Lung (tissue), 12 donors: Measurements from ENCODE around the gene CHMP1A. TPM values are rescaled to one million over a fixed set of nuclear protein-coding genes. Genes with fewer than 3 reads are reported as not detected.

Experiments
- ATAC-seq: fragments of 200-7000 bp; cut with Tn5 transposase; one replicate; pipeline ENCODE4 v1.9.1; 2020; ENCODE audit warnings: moderate number of reproducible peaks; ENCODE audit not compliant: insufficient read depth, low FRiP score
- DNase-seq, 3 donors: peaks; one replicate each; pipeline ENCODE4 v3.0.0-alpha.2; 2013 to 2017
- H3K27ac ChIP-seq, 2 donors: one replicate each; pipeline ENCODE4 v1.5.1; 2013; ENCODE audit warnings: mild to moderate bottlenecking in 2 of 2, moderate library complexity in 2 of 2, control low read depth in 1 of 2, inconsistent platforms in 1 of 2, low read depth in 1 of 2, low read length in 1 of 2
- H3K27me3 ChIP-seq, 3 donors: one replicate each; pipeline ENCODE4 v1.5.1; 2013; ENCODE audit warnings: low read length in 2 of 3; ENCODE audit not compliant: control insufficient read depth in 3 of 3, insufficient read depth in 3 of 3
- H3K36me3 ChIP-seq, 4 donors: one replicate each; pipeline ENCODE4 v1.5.1; 2013; ENCODE audit warnings: low read length in 4 of 4, mild to moderate bottlenecking in 1 of 4, moderate library complexity in 1 of 4; ENCODE audit not compliant: control insufficient read depth in 4 of 4, insufficient read depth in 4 of 4
- H3K4me1 ChIP-seq, 5 donors: one replicate each; pipeline ENCODE4 v1.5.1; 2013; ENCODE audit warnings: low read length in 5 of 5, mild to moderate bottlenecking in 2 of 5, moderate library complexity in 1 of 5; ENCODE audit not compliant: control insufficient read depth in 5 of 5, insufficient read depth in 5 of 5
- H3K4me3 ChIP-seq: one replicate; pipeline ENCODE4 v1.5.1; 2013; ENCODE audit warnings: mild to moderate bottlenecking, control low read depth, moderate library complexity
- H3K9ac ChIP-seq, 2 donors: one replicate each; pipeline ENCODE4 v1.5.1; 2013; ENCODE audit warnings: low read length in 2 of 2, control low read depth in 1 of 2; ENCODE audit not compliant: insufficient read depth in 1 of 2
- H3K9me3 ChIP-seq, 4 donors: one replicate each; pipeline ENCODE4 v1.5.1; 2013; ENCODE audit warnings: low read length in 3 of 4, mild to moderate bottlenecking in 1 of 4, moderate library complexity in 1 of 4; ENCODE audit not compliant: control insufficient read depth in 4 of 4, insufficient read depth in 3 of 4
- CTCF ChIP-seq: IDR thresholded peaks from 2 replicates; pipeline ENCODE4 v1.5.1; 2012; ENCODE audit warnings: mild to moderate bottlenecking; ENCODE audit errors: control extremely low read depth, extremely low read depth
- WGBS, 2 donors: extraction: QIAGEN DNeasy Blood & Tissue Kit; methylation state at CpG; one replicate each; pipeline ENCODE4 v1.1.7; 2013; 5-methylcytosine and 5-hydroxymethylcytosine counted together
- polyA plus RNA-seq, 2 donors: library from polyadenylated mRNA; stranded (reverse); fragments of 200-250 nt; gene quantifications; one replicate each; pipeline ENCODE4 v1.2.1, GENCODE V29; 2013
- total RNA-seq, 2 donors: library from RNA; depleted of rRNA in 1 of 2; stranded (reverse); fragments of >200 nt in 1 of 2; gene quantifications; one replicate each; pipeline ENCODE4 v1.2.1, GENCODE V29; 2014 to 2021
- donor health status: control.
- donor health status: control.
- donor health status: Bipolar disorder and iron deficiency.
- donor health status: healthy.
- donor health status: DM: yes; HTN: yes; CAD: no.

CHMP1A gene
- total and polyA plus RNA-seq, 4 donors: 61.3 to 98.4 (median 85.5) TPM

GRCh38 chr16:89595330-89596060 is 62.0 kb downstream of the CHMP1A start:
- ATAC-seq (no peak), DNase-seq (no peak)
- Histone ChIP-seq H3K36me3 (no peaks in the 10 kb centered on the region), H3K27ac (no peak overlapping the region), H3K4me1 (no peaks in the 10 kb centered on the region), H3K9me3 (no peaks in the 10 kb centered on the region), H3K9ac (no peak overlapping the region), H3K4me3 (no peak overlapping the region), H3K27me3 (no peaks in the 10 kb centered on the region)
- no peak for TF ChIP-seq CTCF
- WGBS, 2 donors: 95 to 96% methylated on average over 47 of the region's 47 CpGs

Other genes starting within 250 kb of the CHMP1A start
- gene ANKRD11, start 167.1 kb downstream of the CHMP1A start, total RNA-seq: 100 to 1,000 TPM; 111 to 162 TPM
- gene ANKRD11, start 167.1 kb downstream of the CHMP1A start, polyA plus RNA-seq: 10 to 100 TPM; 58.5 to 67.8 TPM
- 100 to 1,000 TPM; 101 to 114 TPM for gene SPG7, start 149.3 kb downstream of the CHMP1A start, total RNA-seq
- gene SPG7, start 149.3 kb downstream of the CHMP1A start, polyA plus RNA-seq: 10 to 100 TPM; 59.0 to 89.4 TPM
- 1,000 to 10,000 TPM; 1,905 to 2,186 TPM for gene RPL13, start 97.0 kb downstream of the CHMP1A start, total RNA-seq
- gene RPL13, start 97.0 kb downstream of the CHMP1A start, polyA plus RNA-seq: 1,000 to 10,000 TPM; 5,901 to 7,821 TPM
- gene CPNE7, start 82.0 kb downstream of the CHMP1A start, total RNA-seq: 1 to 10 TPM in 1 of 2 donors, under 1 TPM in 1; 0.65 to 2.2 TPM
- gene CPNE7, start 82.0 kb downstream of the CHMP1A start, polyA plus RNA-seq: 1 to 10 TPM; 1.1 to 1.3 TPM
- gene DPEP1, start 44.1 kb downstream of the CHMP1A start, total RNA-seq: 1 to 10 TPM; 1.3 to 8.9 TPM
- gene DPEP1, start 44.1 kb downstream of the CHMP1A start, polyA plus RNA-seq: under 1 TPM; 0.26 to 0.65 TPM
- 10 to 100 TPM; 10.8 to 19.1 TPM for gene SPATA33, start 128 bp upstream of the CHMP1A start, total RNA-seq
- gene SPATA33, start 128 bp upstream of the CHMP1A start, polyA plus RNA-seq: 1 to 10 TPM; 5.4 to 6.9 TPM
- 10 to 100 TPM; 54.0 to 86.1 TPM for gene CDK10, start 29.0 kb upstream of the CHMP1A start, total RNA-seq
- gene CDK10, start 29.0 kb upstream of the CHMP1A start, polyA plus RNA-seq: 10 to 100 TPM; 52.0 to 92.7 TPM
- 10 to 100 TPM in 1 of 2 donors, 1 to 10 TPM in 1; 6.9 to 17.3 TPM for gene SPATA2L, start 44.0 kb upstream of the CHMP1A start, total RNA-seq
- 10 to 100 TPM; 12.1 to 15.1 TPM for gene SPATA2L, start 44.0 kb upstream of the CHMP1A start, polyA plus RNA-seq
- gene VPS9D1, start 63.2 kb upstream of the CHMP1A start, total RNA-seq: 10 to 100 TPM in 1 of 2 donors, 1 to 10 TPM in 1; 6.1 to 26.1 TPM
- gene VPS9D1, start 63.2 kb upstream of the CHMP1A start, polyA plus RNA-seq: 10 to 100 TPM; 16.1 to 20.2 TPM
- 10 to 100 TPM; 26.5 to 34.9 TPM for gene ZNF276, start 63.8 kb upstream of the CHMP1A start, total RNA-seq
- 10 to 100 TPM; 21.8 to 23.6 TPM for gene ZNF276, start 63.8 kb upstream of the CHMP1A start, polyA plus RNA-seq
- 10 to 100 TPM; 14.3 to 18.2 TPM for gene FANCA, start 158.9 kb upstream of the CHMP1A start, total RNA-seq
- 1 to 10 TPM; 8.7 to 9.2 TPM for gene FANCA, start 158.9 kb upstream of the CHMP1A start, polyA plus RNA-seq
- 10 to 100 TPM in 1 of 2 donors, 1 to 10 TPM in 1; 9.5 to 12.0 TPM for gene SPIRE2, start 170.8 kb upstream of the CHMP1A start, total RNA-seq
- gene SPIRE2, start 170.8 kb upstream of the CHMP1A start, polyA plus RNA-seq: 1 to 10 TPM; 3.3 to 6.5 TPM
- 100 to 1,000 TPM; 118 to 212 TPM for gene TCF25, start 215.9 kb upstream of the CHMP1A start, total RNA-seq
- 100 to 1,000 TPM; 106 to 140 TPM for gene TCF25, start 215.9 kb upstream of the CHMP1A start, polyA plus RNA-seq